GM18907 (cell line): Measurements from ENCODE around the gene HIVEP3.

Experiments used
- ATAC-seq: cut with Tn5 transposase; IDR thresholded peaks from one replicate; pipeline ENCODE4 v1.9.1; 2021; ENCODE audit warnings: mild to moderate bottlenecking, moderate library complexity; ENCODE audit not compliant: unreplicated experiment

HIVEP3 gene

GRCh38 chr1:41621256-41621655 is 297.5 kb downstream of the HIVEP3 start:
- ATAC-seq = no peak

- ATAC-seq = no peak
These were observed 298.2 kb downstream of the HIVEP3 start for GRCh38 chr1:41620365-41621169.

GRCh38 chr1:41619511-41620364 is 299.0 kb downstream of the HIVEP3 start:
- ATAC-seq = no peak

DNA sequence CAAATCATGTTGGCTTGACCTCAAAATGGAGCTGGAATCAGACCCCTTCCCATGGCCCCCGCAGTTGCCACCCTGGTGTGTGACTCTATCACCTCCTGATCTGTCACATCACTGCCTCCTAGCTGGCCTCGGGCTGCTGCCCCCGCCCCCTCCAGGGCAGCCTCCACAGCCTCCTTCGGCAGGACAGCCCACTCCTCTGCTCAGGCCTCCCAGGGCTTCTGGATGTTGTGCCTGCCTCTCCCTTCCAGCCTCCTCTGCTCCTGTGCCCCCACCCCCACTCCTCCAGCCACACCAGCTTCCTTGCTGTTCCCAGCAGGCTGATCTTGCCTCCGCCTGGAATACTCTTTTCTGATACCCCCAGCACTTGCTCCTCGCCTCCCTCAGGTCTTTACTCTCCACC is 299.9 kb downstream of the HIVEP3 start:
- ATAC-seq = no peak

DNA sequence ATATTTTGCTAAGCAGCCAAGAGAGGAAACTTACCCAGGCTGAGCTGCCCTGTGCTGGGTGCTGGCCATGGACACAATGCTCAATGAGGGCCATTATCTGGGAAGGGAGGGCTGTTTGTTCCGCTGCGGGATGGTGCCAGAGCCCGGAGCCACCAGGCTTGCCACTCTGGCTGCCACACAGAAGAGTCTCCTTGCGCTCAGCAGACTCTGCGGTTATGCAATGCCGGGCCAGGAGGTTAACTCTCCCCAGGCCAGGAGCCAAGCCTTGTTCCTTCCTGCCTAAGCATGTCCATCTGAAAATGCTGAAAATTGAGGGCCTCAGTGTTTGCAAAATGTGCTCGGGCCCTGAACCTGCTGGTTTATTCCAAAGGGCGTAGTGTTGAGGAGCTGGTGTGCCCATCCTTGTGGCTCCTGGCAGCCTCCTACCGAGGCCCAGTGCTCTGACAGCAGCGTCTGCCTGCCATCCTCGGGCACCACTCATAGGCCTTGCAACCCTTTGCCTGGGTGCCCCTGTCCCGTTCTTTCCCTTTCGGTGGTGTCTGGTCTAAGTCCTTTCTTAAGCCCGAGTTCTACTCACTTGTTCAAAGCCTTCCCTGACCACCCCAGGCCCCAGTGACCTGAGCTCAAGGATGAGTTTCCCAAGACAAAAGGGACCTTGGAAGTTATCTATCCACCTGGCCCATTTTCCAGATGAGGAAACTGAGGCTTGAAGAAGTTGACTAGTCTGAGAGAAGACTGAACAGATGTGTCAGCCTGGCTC is 300.5 kb downstream of the HIVEP3 start:
- ATAC-seq = no peak

DNA sequence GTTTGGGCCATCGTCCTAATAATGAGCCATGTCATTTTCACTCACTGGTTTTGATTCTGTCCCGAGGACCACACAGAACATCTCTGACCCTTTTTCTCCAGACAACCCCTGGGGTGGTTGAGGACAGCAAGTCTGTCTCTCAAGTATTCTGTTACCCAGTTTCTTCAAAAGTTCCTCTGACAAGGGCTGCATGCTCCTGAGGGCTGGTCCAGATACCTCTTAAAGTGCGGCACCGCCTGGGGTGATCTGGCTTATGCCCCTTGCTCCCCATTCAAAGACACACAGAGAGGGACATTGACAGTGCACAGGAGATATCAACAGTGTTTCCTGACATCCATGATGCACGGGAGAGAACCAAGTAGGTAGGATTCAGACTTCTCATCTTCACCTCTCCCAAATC is 301.4 kb downstream of the HIVEP3 start:
- ATAC-seq = no peak

GRCh38 chr1:41616563-41616962 is 302.2 kb downstream of the HIVEP3 start:
- ATAC-seq = no peak

DNA sequence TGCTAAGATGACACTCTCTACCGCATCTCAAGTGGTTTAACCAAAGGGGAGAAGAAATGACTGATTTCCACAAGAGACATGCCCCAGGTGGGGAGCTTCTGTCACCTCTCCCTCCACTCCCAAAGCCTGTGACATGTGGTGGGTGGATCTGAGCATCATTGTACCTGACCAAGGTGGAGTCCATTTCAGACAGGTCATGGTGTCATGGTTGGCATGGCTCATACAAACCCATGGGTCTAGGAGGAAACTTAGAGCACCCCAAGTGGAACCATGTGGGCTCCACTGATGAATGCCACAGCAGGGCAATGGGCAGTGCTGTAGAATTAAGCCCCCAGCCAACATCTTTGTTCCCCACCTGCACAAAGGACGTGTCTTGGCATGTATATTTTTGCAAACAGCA is 302.7 kb downstream of the HIVEP3 start:
- no peak for ATAC-seq

GRCh38 chr1:41615316-41615715 is 303.4 kb downstream of the HIVEP3 start:
- ATAC-seq = no peak

- no peak for ATAC-seq
These were observed 303.9 kb downstream of the HIVEP3 start for GRCh38 chr1:41614818-41615217.

- no peak for ATAC-seq
These were observed 304.8 kb downstream of the HIVEP3 start for GRCh38 chr1:41613689-41614574.

GRCh38 chr1:41612953-41613352 is 305.8 kb downstream of the HIVEP3 start:
- no peak for ATAC-seq

DNA sequence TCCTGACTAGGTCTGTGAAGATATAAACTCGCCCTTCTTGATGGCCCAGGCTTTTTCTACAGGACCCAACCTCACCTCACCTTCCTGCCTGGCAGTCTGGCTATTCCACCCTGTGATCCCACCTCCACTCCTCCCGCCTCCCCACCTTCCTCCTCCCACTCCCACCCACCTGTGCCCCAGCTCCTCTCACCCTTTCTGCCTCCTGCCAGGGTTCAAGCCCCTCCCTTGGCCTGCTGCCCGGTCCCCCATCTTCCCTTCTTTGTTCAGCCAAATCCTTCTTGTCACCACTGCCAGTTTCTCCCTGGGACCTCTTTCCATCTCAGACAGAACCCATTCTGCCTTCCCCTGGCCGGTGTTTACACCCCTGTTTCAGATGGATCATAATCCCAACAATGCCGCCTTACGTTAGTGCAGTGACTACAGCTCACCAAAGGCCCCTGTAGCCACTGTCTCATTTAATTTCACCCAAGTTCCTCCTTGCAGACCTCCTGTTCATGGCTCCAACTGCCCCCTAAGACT is 306.7 kb downstream of the HIVEP3 start:
- no peak for ATAC-seq

DNA sequence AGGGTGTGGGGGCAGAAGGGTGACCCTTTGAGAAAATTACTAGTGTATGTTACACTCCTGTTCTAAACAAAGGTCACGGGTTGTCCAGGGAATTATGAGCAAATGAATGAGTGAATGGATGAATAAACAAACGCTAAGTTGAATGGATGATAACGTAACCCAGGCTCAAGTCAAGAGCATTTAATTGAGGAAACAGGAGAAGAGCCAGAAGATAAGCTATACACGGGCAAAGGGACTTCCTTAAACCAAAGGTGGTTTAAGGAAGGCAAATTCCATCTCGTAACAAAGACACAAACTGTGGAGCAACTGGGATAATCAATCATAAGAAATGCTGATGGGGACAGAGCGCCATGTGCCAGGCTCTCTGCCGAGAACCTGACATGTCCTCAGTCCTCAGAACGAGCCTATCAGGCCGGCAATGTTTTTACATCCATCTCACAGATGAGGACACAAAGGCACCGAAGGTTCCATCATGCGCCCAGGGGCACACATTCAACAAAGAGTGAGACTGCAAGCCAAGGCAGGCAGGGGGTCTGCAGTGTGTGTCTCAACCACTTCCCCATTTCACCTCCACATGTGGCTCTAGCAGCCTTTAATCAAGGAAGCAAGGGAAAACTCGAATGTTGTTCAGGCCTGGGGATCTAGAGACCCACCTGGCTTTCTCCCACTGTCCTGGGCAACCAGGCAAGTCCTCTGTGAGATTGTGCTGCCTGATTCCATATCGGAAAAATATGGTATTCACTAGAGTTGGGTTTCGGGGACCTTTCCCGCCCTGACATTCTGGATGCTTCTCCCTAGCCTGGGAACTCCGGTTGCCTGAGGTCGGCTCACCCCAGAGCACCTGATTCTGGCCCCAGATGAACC is 307.4 kb downstream of the HIVEP3 start:
- no peak for ATAC-seq

DNA sequence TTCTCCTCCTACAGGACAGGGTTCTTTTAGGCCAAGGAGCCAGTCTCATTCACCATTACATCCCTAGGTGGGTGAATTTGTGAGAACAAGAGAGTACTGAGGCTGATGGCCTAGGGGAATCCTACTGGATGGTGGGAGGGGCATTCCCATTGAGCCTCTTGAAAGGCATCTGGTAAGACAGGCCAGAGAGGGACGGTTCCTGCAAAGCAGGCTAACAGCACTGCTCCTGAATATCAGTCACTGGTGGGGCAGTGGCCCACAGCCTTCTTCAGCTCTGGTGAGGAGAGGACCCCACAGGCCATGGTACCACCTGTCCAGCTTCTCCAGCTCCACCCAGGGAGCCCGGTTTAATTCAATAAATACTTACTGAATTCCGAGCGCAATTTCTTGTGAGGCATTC is 308.4 kb downstream of the HIVEP3 start:
- no peak for ATAC-seq

DNA sequence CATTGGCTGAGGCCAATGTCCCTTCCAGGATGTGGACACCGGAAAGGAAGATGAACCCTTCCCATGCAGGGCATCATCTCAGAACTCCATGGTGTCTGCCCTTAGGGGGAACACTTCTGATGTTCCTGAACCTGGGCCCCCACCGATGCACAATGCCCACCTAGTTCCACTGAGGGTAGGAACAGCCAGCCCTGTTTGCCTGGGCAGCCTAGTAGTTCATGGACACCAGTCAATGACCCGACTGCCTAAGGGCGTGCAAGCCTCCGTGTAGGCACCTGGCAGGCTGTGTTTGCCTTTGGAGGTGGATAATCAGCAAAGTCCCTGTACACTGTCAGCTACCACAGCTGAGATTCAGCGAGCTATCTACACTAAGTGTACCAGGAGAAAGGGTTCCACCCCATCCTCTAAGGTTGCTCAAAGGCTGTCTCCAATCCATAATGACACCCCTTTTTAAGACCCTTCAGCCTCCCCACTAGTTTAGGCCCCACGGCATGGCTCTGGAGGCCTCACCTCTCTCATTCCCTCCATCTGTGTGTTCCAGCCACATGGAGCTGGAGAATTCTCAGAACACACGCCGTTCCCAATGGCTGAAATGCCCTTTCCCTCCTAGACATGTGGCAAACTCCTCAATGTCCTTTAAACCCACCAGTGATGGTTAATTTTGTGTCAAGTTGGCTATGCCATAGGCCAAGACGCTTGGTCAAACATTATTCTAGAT is 309.4 kb downstream of the HIVEP3 start:
- no peak for ATAC-seq

DNA sequence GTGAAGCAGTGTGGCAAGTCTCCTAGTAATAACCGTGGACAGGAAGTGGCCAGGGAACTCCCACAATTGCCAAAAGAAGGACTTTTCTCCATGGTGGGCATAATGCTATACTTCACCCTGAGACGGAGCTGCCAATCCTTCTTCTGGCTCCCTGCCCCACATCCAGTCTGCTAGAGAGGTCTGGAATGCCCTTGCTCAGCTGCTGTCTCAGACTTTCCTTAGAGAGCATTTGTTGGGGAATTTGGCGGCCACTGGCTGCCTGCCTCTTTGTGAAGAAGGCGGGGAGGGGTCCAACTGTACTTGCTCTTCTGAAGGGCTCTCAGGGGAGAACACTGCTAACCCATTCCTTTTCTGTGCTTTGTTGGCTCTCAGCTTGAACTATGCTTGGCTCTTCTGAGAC is 310.5 kb downstream of the HIVEP3 start:
- ATAC-seq = no peak

DNA sequence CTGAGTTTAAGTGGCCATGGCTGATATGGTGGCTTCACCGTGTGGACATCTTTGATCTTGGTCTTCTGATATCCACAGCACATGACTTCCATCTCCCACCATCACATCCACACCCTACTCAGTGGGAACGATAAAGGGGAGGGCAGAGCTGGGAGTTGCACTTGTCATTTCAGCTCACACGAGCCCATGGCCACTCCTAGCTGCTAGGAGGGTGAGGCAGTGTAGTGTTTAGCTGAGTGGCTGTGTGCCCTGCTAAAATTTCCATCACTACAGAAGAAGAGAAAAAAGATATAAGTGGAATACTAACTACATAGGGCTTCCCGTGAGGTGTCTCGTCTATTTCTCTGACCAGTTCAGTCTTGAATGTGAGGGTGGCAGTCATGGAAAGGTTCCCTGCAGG is 310.9 kb downstream of the HIVEP3 start:
- no peak for ATAC-seq

- no peak for ATAC-seq
These were observed 318.8 kb downstream of the HIVEP3 start for GRCh38 chr1:41599912-41600311.
